Endothelial cell of hepatic sinusoid (primary cell): ENCODE measurements around the gene HSD11B2.
"Not testable (repeated sequence)": the region's sequence is repeated elsewhere in the genome, so short reads cannot be mapped to it uniquely, and the experiment has no call there.

Source experiments
- in situ Hi-C: cut with HindIII; loops from 2 replicates; pipeline ENCODE4 v1.10.0; 2017; ENCODE audit warnings: low sequenced_read_pairs

Gene HSD11B2

DNA sequence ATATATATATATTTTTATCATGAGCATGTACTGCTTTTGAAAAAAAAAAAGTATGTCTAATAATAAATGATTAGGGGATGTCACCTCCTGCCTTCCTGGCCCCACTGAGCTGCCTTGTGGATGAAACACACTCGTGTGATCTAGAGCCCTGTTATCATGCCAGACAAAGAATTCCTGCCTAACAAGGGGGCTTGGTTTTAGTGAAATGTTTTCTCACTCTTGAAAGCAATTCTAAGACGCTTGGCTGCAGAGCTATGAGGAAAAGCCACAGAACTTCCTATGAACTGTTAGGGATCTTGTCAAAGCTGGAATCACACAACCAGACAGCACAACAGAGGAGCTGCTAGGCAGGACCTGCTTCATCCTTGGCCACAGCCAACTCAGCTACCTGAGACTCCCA is 18.6 kb upstream of the HSD11B2 start:
- in situ Hi-C loops: no loop called here

- in situ Hi-C loops: no loop called here
These were observed 16.7 kb upstream of the HSD11B2 start for GRCh38 chr16:67413978-67414911.

DNA sequence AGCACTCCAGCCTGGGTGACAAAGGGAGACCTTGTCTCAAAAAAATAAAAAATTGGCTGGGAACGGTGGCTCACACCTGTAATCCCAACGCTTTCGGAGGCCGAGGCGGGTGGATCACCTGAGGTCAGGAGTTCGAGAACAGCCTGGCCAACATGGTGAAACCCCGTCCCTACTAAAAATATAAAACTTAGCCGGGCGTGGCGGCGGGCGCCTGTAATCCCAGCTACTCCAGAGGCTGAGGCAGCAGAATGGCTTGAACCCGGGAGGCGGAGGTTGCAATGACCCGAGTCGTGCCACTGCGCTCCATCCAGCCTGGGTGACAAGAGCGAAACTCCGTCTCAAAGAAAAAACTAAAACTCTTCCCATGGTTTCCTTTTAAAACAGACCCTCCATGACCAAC is 15.5 kb upstream of the HSD11B2 start:
- in situ Hi-C loops: not testable (repeated sequence)

DNA sequence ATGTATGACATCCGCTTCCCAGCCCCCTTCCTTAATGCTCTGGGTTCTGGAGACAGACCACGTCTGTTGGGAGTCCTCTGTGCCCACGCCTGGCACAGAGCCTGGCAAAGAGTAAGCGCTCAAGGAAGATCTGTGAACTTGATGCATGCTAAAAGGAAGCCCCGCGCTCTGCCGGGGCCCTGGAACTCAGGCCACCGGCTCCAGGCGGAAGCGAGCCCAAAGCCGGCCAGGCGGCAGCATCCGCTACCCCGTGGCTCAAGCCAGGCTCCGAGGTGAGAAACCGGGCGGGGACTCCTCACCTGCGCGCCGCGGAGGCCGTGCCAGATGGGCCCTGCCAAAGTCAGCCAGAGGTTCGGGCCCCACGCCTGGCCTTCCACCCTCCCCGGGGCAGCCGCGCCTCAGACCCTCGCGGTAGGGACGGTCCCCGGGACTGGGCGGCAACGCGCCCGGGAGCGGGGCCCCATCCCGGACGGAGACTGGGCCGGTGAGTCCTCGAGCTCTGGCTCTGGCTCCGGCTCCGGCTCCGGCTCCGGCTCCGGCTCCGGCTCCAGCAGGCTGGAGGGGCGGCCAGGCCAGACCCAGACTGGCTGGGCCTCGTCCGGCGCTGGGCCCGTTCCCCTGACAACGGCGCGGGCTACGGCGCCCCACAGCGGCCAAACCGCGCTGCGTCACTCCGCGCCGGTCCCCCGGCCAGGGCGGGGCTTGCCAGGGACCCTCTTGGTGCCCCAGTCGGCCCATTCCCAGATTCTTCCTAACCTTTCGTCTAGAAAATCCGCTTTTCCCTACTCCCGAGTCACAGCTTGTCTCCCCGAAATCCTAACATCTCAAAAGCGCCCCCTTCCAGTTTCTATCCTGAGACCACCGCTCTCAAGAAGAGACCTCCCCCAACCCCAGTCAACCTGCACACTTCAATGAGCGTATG is 14.8 kb upstream of the HSD11B2 start, which contains the start of gene ZDHHC1:
ZDHHC1 (minus strand) TSS at position 606 of the 922 bp plus-strand sequence. CDS start 8,702 bp downstream, outside the sequence.
- in situ Hi-C loops: no loop called here

- in situ Hi-C loops: no loop called here
These were observed 13.4 kb upstream of the HSD11B2 start for GRCh38 chr16:67417333-67418061.

DNA sequence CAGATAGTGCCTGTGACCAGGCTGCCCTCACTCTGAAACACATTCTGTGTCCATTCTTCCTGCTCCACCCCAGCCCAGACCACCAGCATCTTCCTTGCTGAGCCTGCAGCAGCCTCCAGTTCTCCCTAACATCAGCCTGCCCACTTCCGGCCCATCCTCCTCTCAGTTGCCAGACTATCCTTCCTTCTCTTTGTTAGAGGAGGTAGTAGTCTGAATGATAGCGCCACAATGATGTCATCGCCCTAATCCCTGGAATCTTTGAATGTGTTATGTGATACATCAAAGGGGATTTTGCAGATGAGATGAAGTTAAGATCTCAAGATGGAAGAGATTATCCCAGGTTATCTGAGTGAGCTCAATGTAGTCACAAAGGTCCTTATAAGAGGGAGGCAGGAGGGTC is 11.4 kb upstream of the HSD11B2 start:
- in situ Hi-C loops: no loop called here

- in situ Hi-C loops: no loop called here
These were observed 11.0 kb upstream of the HSD11B2 start for GRCh38 chr16:67419931-67420330.

DNA sequence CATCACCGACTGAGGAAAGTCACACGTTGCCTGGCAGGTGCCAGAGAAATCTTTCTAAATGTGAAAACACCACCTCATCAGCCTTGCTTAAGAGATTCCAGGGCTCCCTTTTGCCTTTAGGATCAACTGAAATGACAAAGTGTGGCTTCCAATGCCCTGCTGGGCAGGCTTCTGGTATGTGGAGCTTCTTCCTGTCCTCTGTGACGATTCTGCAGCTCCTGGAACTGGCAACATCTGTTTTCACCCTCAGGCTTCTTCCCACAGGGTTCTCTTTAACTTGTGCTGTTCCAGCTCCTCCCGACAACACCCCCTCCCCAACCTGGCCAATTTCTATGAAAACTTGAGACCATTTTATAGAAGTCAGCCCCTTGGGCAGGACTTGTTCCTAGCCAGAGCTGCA is 9.9 kb upstream of the HSD11B2 start:
- in situ Hi-C loops: no loop called here

DNA sequence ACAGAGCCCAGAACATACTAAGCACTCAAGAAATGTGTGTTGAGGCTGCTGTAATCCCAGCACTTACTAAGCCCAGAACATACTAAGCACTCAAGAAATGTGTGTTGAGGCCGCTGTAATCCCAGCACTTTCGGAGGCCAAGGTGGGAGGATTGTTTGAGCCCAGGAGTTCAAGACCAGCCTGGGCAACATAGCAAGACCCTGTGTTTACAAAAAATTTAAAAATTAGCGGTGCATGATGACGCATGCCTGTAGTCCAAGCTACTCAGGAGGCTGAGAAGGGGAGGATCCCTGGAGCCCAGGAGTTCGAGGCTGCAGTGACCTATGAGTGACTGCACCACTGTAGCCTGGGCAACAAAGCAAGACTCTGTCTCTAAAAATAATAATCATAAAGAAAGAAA is 7.9 kb upstream of the HSD11B2 start:
- in situ Hi-C loops: no loop called here

GRCh38 chr16:67423611-67424260 is 7.2 kb upstream of the HSD11B2 start:
- in situ Hi-C loops: no loop called here

GRCh38 chr16:67424261-67424615 is 6.7 kb upstream of the HSD11B2 start:
- in situ Hi-C loops: no loop called here

DNA sequence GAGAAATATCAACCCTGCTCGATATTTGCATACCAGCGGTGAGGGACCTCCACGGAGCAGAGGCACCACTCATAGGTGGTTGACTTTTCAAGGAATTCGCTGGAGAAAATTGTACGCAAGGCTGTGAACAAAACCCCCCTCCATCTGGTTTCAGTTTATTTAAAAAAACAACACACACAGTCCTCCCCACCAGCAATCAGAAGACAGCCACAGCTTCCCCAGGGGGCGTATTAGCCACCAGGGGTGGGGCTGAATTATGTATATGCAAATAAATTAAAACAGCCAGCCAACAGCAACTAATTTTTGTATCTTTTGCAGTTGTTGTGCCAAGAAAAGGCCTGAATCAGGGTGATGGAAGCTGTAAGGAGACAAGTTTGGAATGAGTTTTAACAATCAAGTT is 5.9 kb upstream of the HSD11B2 start:
- in situ Hi-C loops: no loop called here

GRCh38 chr16:67425580-67425979 is 5.3 kb upstream of the HSD11B2 start:
- in situ Hi-C loops: no loop called here

DNA sequence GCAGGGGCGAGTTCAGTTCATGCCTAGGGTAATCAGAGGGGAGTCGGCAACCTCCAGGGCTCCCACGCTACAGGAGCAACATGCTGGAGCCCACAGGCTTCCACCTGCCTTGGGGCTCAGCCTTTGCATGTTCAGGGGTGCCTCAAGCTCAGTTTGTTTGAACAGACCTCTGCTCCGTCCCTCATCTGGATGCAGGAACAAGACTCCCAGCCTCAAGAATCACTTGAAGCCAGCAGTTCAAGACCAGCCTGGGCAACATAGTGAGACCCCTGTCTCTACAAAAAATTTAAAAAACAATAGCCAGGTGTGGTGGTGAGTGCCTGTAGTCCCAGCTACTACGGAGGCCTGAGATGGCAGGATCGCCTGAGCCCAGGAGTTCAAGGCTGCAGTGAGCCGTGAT is 4.9 kb upstream of the HSD11B2 start:
- in situ Hi-C loops: no loop called here

- in situ Hi-C loops: no loop called here
These were observed 4.0 kb upstream of the HSD11B2 start for GRCh38 chr16:67426950-67427349.

GRCh38 chr16:67428146-67428731 is 2.7 kb upstream of the HSD11B2 start:
- in situ Hi-C loops: no loop called here

DNA sequence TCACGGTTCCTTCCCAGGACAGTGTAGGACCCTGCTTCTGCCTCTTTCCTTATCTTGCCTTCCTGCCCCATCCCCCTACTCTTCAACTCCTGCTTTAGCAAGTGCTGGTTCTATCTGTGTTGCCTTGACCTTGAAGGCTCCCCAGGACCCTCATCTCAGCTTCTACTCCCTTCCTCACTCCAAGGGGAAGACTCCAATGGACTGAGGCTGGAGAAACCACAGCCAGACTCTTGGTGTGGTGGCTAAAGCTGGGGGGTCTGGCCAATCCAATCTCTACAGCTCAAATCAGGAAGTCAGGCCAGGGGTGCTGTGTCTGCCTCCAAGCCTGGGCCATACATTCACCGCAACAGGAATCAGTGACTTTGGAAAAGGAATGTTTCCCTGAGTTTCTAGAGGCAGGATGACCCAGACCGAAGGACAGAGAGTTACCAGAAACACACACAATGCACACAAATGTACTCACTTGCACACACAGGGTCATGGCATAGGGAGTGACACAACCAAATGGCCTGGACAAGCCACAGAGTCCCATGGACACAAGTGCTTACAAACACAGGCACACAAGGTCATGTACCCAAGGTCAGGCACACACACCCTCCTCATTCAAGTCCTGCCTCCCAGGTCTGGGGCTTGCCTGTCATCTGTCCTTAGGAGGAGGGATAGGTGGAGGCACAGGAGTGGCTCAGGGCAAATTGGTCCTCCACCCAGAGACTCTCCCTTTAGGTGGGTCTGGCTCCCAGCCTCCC is 1.7 kb upstream of the HSD11B2 start:
- in situ Hi-C loops: no loop called here

GRCh38 chr16:67429799-67430503 is 970 bp upstream of the HSD11B2 start:
- in situ Hi-C loops: no loop called here

DNA sequence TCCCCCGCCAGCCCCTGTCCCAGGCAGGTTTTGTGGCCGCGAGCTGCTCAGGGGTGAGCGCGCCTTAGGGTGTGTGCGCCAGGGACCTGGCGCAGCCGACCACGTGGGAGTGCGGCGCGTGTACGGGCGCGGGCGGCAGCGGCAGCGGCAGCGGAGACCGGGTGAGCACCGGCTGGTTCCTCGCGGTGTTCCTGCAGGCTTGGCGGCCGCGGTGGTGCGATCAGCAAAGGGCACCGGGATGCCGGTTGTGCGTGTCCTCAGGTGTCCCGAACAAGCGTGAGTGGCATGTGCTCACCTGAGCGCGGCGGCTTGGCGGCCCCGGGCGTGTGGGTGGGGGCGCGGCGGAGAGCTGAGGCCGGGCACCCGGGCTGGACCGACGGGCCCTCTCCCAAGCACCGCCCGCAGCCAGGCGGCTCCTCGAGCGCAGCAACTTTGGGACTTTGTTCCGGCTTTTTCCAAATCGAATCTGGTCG is 381 bp upstream of the HSD11B2 start:
- in situ Hi-C loops: no loop called here
